GM23338 (cell line): ENCODE data around the gene EXOC4. TPM values are rescaled to one million over a fixed set of nuclear protein-coding genes. Genes with fewer than 3 reads are reported as not detected.

Source experiments
- ATAC-seq: fragments of 200-7000 bp; cut with Tn5 transposase; 3 replicates; pipeline ENCODE4 v1.9.1; 2020
- DNase-seq: peaks from one replicate; pipeline ENCODE4 v3.0.0-alpha.2; 2015; ENCODE audit warnings: low spot score
- H2AFZ ChIP-seq: fragments of 200-600 bp; sonication (generic); 2 replicates; pipeline ENCODE4 v1.8.0; 2016; ENCODE audit warnings: antibody characterized with exemption, mild to moderate bottlenecking, moderate library complexity
- H3F3A ChIP-seq: fragments of 200-600 bp; sonication (generic); replicated peaks from 2 replicates; pipeline ENCODE4 v1.8.0; 2017; ENCODE audit warnings: antibody characterized with exemption, mixed run types, low read depth
- H3K27ac ChIP-seq: fragments of 200-600 bp; sonication (generic); 2 replicates; pipeline ENCODE4 v1.6.1; 2016; ENCODE audit warnings: low read depth
- H3K27me3 ChIP-seq: fragments of 200-600 bp; sonication (generic); 2 replicates; pipeline ENCODE4 v1.8.0; 2016; ENCODE audit warnings: mild to moderate bottlenecking, mixed run types, moderate library complexity; ENCODE audit not compliant: insufficient read depth
- H3K36me3 ChIP-seq: fragments of 200-600 bp; sonication (generic); 2 replicates; pipeline ENCODE4 v1.8.0; 2016; ENCODE audit warnings: mild to moderate bottlenecking; ENCODE audit not compliant: insufficient read depth
- H3K4me1 ChIP-seq: fragments of 200-600 bp; sonication (generic); 2 replicates; pipeline ENCODE4 v1.8.0; 2016; ENCODE audit warnings: mild to moderate bottlenecking, moderate library complexity; ENCODE audit not compliant: insufficient read depth
- H3K4me2 ChIP-seq: fragments of 200-600 bp; sonication (generic); 2 replicates; pipeline ENCODE4 v1.7.1; 2017; ENCODE audit warnings: mixed run types
- H3K4me3 ChIP-seq: fragments of 200-600 bp; sonication (generic); 2 replicates; pipeline ENCODE4 v1.6.1; 2016; ENCODE audit warnings: mixed run types
- H3K79me2 ChIP-seq: fragments of 200-600 bp; sonication (generic); replicated peaks from 2 replicates; pipeline ENCODE4 v1.8.0; 2017; ENCODE audit warnings: mild to moderate bottlenecking; ENCODE audit not compliant: insufficient read depth
- H3K9me2 ChIP-seq: fragments of 200-600 bp; sonication (generic); 2 replicates; pipeline ENCODE4 v1.8.0; 2017; ENCODE audit not compliant: insufficient read depth
- H4K20me1 ChIP-seq: fragments of 200-600 bp; sonication (generic); replicated peaks from 2 replicates; pipeline ENCODE4 v1.8.0; 2017; ENCODE audit warnings: mild to moderate bottlenecking; ENCODE audit not compliant: insufficient read depth
- H3K27ac Mint-ChIP-seq: 2 replicates; pipeline ENCODE4 v1.8.0; 2020; ENCODE audit warnings: inconsistent platforms, mild to moderate bottlenecking, moderate library complexity, mixed read lengths
- H3K27me3 Mint-ChIP-seq: 3 replicates; pipeline ENCODE4 v1.8.0; 2022; ENCODE audit warnings: low read depth, mild to moderate bottlenecking, moderate library complexity, mixed read lengths, inconsistent platforms; ENCODE audit not compliant: insufficient read depth, poor library complexity
- H3K36me3 Mint-ChIP-seq: 3 replicates; pipeline ENCODE4 v1.8.0; 2021; ENCODE audit warnings: low read depth, mild to moderate bottlenecking, inconsistent platforms, moderate library complexity, mixed read lengths
- H3K4me1 Mint-ChIP-seq: 3 replicates; pipeline ENCODE4 v1.8.0; 2020; ENCODE audit warnings: mild to moderate bottlenecking, inconsistent platforms, mixed read lengths
- H3K4me3 Mint-ChIP-seq: 3 replicates; pipeline ENCODE4 v1.8.0; 2021; ENCODE audit warnings: moderate library complexity, mild to moderate bottlenecking, inconsistent platforms, mixed read lengths
- H3K9me3 Mint-ChIP-seq: 3 replicates; pipeline ENCODE4 v1.8.0; 2020; ENCODE audit warnings: moderate library complexity, mild to moderate bottlenecking, inconsistent platforms, mixed read lengths
- EZH2 ChIP-seq: fragments of 200-600 bp; sonication (generic); IDR thresholded peaks from one replicate; pipeline ENCODE4 v1.8.0; 2017; ENCODE audit warnings: antibody characterized with exemption, mild to moderate bottlenecking, low read depth; ENCODE audit not compliant: unreplicated experiment
- EZH2phosphoT487 ChIP-seq: fragments of 200-600 bp; sonication (generic); IDR thresholded peaks from one replicate; pipeline ENCODE4 v1.8.1; 2018; ENCODE audit warnings: antibody characterized with exemption; ENCODE audit not compliant: unreplicated experiment
- NANOG ChIP-seq: IDR thresholded peaks from 2 replicates; pipeline ENCODE4 v1.6.1; 2016; ENCODE audit warnings: antibody characterized with exemption, borderline replicate concordance
- POLR2AphosphoS5 ChIP-seq: IDR thresholded peaks from 2 replicates; pipeline ENCODE4 v1.6.1; 2016; ENCODE audit warnings: antibody characterized with exemption, low read depth
- REST ChIP-seq: IDR thresholded peaks from one replicate; pipeline ENCODE4 v1.6.1; 2018; ENCODE audit warnings: antibody characterized with exemption; ENCODE audit not compliant: unreplicated experiment
- STAT1 ChIP-seq: IDR thresholded peaks from one replicate; pipeline ENCODE4 v1.6.1; 2016; ENCODE audit warnings: antibody characterized with exemption; ENCODE audit not compliant: unreplicated experiment
- ZNF114 ChIP-seq: fragments of 250-450 bp; sonication (Bioruptor Pico); IDR thresholded peaks from 2 replicates; pipeline ENCODE4 v1.5.0; 2020; ENCODE audit warnings: mild to moderate bottlenecking, moderate library complexity
- ZNF331 ChIP-seq: fragments of 250-450 bp; sonication (Bioruptor Pico); IDR thresholded peaks from 2 replicates; pipeline ENCODE4 v1.5.0; 2020; ENCODE audit warnings: low read depth, mild to moderate bottlenecking, moderate library complexity
- polyA plus RNA-seq: library from polyadenylated mRNA; unstranded; fragments of >200 nt; fragmentation: Nextera tagmentation; extraction: Ambion mirVana; gene quantifications from 2 replicates; pipeline ENCODE4 v1.2.1, GENCODE V29; 2016
- total RNA-seq: library from RNA; depleted of rRNA; stranded (reverse); fragments of >200 nt; shearing (Covaris generic); gene quantifications from 2 replicates; pipeline ENCODE4 v1.2.3, GENCODE V29; 2014
- TF ChIP-seq, protein P1 (sequence below), 2 experiments: fragments of 200-600 bp in 1 of 2; sonication (generic) in 1 of 2; conservative IDR thresholded peaks; 2 replicates each; pipeline versions ENCODE4 v1.5.1 to v1.6.1; 2016 to 2017; ENCODE audit warnings: antibody characterized with exemption in 2 of 2, low read depth in 2 of 2, mild to moderate bottlenecking in 2 of 2, moderate library complexity in 1 of 2
- TF ChIP-seq, protein P2 (sequence below): IDR thresholded peaks from 2 replicates; pipeline ENCODE4 v1.6.1; 2016; ENCODE audit warnings: antibody characterized with exemption

Gene EXOC4
- total and polyA plus RNA-seq, 2 experiments from 2014 or later, result 37.5 to 52.7 TPM

DNA sequence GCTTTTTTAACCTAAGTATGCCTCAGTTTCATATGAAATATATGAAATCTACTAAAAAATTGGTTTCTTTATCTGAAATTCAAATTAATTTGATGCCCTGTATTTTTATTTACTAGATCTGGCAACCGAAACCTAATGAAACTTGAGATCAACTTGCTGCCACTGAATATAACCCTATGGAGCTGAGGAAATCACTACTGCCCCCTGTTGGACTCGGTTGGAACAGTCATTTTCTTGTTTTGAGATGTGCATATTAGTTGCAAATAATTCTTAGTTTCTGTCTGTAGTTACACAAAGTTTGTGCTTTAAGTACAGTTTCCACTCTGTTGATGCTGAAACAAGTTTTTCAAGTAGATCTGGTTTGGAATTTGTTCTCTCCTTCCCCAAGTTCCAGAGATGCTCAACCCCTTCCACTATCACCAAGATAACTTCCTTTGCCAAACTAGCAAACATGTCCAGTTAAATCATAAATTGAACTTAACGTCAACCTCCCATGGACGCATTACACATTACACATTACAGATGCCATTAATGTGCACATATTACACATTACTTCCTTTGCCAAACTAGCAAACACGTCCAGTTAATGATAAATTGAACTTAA, 22.2 kb upstream of the EXOC4 start:
- no peaks in the 10 kb centered on the region for H4K20me1 ChIP-seq
- no peaks in the 10 kb centered on the region for H3K27me3 Mint-ChIP-seq
- no peaks in the 10 kb centered on the region for H3K36me3 Mint-ChIP-seq
- H2AFZ ChIP-seq, result no peak overlapping the region
- peak; percentile 78 for DNase-seq
- H3K9me2 ChIP-seq, result no peaks in the 10 kb centered on the region
- no peaks in the 10 kb centered on the region for H3K27me3 ChIP-seq
- TF ChIP-seq ZNF114 (CRISPR knock-in tag), result no peak
- TF ChIP-seq, protein P1, sequence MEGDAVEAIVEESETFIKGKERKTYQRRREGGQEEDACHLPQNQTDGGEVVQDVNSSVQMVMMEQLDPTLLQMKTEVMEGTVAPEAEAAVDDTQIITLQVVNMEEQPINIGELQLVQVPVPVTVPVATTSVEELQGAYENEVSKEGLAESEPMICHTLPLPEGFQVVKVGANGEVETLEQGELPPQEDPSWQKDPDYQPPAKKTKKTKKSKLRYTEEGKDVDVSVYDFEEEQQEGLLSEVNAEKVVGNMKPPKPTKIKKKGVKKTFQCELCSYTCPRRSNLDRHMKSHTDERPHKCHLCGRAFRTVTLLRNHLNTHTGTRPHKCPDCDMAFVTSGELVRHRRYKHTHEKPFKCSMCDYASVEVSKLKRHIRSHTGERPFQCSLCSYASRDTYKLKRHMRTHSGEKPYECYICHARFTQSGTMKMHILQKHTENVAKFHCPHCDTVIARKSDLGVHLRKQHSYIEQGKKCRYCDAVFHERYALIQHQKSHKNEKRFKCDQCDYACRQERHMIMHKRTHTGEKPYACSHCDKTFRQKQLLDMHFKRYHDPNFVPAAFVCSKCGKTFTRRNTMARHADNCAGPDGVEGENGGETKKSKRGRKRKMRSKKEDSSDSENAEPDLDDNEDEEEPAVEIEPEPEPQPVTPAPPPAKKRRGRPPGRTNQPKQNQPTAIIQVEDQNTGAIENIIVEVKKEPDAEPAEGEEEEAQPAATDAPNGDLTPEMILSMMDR (conservative IDR thresholded peaks at IDR 0.05; ENCODE audit: low read depth in 2 of 2), result peak; percentile 80 to 92
- TF ChIP-seq, protein P2, sequence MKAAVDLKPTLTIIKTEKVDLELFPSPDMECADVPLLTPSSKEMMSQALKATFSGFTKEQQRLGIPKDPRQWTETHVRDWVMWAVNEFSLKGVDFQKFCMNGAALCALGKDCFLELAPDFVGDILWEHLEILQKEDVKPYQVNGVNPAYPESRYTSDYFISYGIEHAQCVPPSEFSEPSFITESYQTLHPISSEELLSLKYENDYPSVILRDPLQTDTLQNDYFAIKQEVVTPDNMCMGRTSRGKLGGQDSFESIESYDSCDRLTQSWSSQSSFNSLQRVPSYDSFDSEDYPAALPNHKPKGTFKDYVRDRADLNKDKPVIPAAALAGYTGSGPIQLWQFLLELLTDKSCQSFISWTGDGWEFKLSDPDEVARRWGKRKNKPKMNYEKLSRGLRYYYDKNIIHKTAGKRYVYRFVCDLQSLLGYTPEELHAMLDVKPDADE, result no peak
- no peak overlapping the region for H3K27ac ChIP-seq
- H3F3A ChIP-seq, result no peaks in the 10 kb centered on the region
- H3K4me1 Mint-ChIP-seq, result peaks cover 10% of the 10 kb centered on the region
- H3K4me1 ChIP-seq, result 0 out of 2 replicates have a peak, but pooled peaks cover 4% of the 10 kb centered on the region
- H3K36me3 ChIP-seq, result no peaks in the 10 kb centered on the region
- no peaks in the 10 kb centered on the region for H3K9me3 Mint-ChIP-seq
- no peak overlapping the region for H3K4me3 Mint-ChIP-seq
- ATAC-seq, result peak; percentile 63
- no peaks in the 10 kb centered on the region for H3K79me2 ChIP-seq
- no peak overlapping the region for H3K4me2 ChIP-seq
- H3K4me3 ChIP-seq, result no peak overlapping the region
- no peak overlapping the region; the same call in 1 of the 2 replicates for H3K27ac Mint-ChIP-seq

GRCh38 chr7:133233142-133233541, 19.7 kb upstream of the EXOC4 start:
- Histone ChIP-seq H3K79me2 (no peaks in the 10 kb centered on the region), H3K4me1 (no peaks in the 10 kb centered on the region), H3F3A (no peaks in the 10 kb centered on the region), H3K36me3 (no peaks in the 10 kb centered on the region), H2AFZ (no peak overlapping the region), H3K9me2 (no peaks in the 10 kb centered on the region), H3K27ac (no peak overlapping the region), H3K4me2 (no peak overlapping the region), H3K4me3 (no peak overlapping the region), H4K20me1 (no peaks in the 10 kb centered on the region), H3K27me3 (no peaks in the 10 kb centered on the region)
- Mint-ChIP-seq H3K9me3 (no peaks in the 10 kb centered on the region), H3K4me3 (no peak overlapping the region), H3K36me3 (no peaks in the 10 kb centered on the region), H3K27ac (no peak overlapping the region), H3K27me3 (peaks cover 2% of the 10 kb centered on the region), H3K4me1 (peaks cover 6% of the 10 kb centered on the region; the same call in 1 of the 3 replicates)
- ATAC-seq, result peak; percentile 39; the same call in 1 of the 3 replicates
- DNase-seq, result peak; percentile 46
- no peak for TF ChIP-seq REST
- TF ChIP-seq EZH2, result no peak
- TF ChIP-seq NANOG, result no peak
- TF ChIP-seq ZNF114 (CRISPR knock-in tag), result no peak
- TF ChIP-seq ZNF331 (CRISPR knock-in tag), result no peak
- TF ChIP-seq EZH2phosphoT487, result no peak
- no peak for TF ChIP-seq STAT1
- TF ChIP-seq POLR2AphosphoS5, result no peak
